ENCODE results near the gene FUZ. TPM values are rescaled to one million over a fixed set of nuclear protein-coding genes. Genes with fewer than 3 reads are reported as not detected.

The FUZ gene
- total RNA-seq, 1 donor from 2014 or later: 8.3 TPM

GRCh38 chr19:49772850-49773432 is 40.2 kb downstream of the FUZ start:
- TF ChIP-seq, protein P1, sequence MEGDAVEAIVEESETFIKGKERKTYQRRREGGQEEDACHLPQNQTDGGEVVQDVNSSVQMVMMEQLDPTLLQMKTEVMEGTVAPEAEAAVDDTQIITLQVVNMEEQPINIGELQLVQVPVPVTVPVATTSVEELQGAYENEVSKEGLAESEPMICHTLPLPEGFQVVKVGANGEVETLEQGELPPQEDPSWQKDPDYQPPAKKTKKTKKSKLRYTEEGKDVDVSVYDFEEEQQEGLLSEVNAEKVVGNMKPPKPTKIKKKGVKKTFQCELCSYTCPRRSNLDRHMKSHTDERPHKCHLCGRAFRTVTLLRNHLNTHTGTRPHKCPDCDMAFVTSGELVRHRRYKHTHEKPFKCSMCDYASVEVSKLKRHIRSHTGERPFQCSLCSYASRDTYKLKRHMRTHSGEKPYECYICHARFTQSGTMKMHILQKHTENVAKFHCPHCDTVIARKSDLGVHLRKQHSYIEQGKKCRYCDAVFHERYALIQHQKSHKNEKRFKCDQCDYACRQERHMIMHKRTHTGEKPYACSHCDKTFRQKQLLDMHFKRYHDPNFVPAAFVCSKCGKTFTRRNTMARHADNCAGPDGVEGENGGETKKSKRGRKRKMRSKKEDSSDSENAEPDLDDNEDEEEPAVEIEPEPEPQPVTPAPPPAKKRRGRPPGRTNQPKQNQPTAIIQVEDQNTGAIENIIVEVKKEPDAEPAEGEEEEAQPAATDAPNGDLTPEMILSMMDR (conservative IDR thresholded peaks at IDR 0.05; ENCODE audit: low read depth, low read length): no peak
- no peak for DNase-seq (ENCODE audit: low read depth)
- no peak overlapping the region for H3K4me3 ChIP-seq (ENCODE audit: low read depth, low read length)

- no peak overlapping the region for H3K4me3 ChIP-seq (ENCODE audit: low read depth, low read length)
- DNase-seq (ENCODE audit: low read depth): peak; percentile 18
- TF ChIP-seq, protein P1 (conservative IDR thresholded peaks at IDR 0.05; ENCODE audit: low read depth, low read length): no peak
Observed at GRCh38 chr19:49771674-49772139, 41.4 kb downstream of the FUZ start.

DNA sequence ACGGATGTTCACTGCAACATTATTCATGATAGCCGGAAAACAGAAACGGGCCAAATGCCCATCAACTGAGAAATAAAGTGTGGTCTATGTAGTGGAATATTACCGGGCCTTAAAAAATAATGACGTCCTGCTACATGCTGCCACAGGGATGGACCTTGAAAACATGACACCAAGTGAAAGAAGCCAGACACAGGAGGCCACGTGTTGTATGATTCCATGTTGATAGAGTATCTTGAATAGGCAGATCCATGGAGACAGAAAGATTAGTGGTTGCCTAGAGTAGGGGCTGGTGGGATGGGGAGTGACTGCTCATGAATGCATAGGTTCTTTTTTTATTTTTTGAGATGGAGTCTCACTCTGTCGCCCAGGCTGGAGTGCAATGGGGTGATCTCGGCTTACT is 42.6 kb downstream of the FUZ start:
- H3K4me3 ChIP-seq (ENCODE audit: low read depth, low read length): no peak overlapping the region
- no peak for DNase-seq (ENCODE audit: low read depth)
- TF ChIP-seq, protein P1 (conservative IDR thresholded peaks at IDR 0.05; ENCODE audit: low read depth, low read length): no peak

GRCh38 chr19:49767967-49768581 is 45.0 kb downstream of the FUZ start:
- peak overlapping the region; percentile 98 for H3K4me3 ChIP-seq (ENCODE audit: low read depth, low read length)
- TF ChIP-seq, protein P1 (conservative IDR thresholded peaks at IDR 0.05; ENCODE audit: low read depth, low read length): no peak
- no peak for DNase-seq (ENCODE audit: low read depth)

DNA sequence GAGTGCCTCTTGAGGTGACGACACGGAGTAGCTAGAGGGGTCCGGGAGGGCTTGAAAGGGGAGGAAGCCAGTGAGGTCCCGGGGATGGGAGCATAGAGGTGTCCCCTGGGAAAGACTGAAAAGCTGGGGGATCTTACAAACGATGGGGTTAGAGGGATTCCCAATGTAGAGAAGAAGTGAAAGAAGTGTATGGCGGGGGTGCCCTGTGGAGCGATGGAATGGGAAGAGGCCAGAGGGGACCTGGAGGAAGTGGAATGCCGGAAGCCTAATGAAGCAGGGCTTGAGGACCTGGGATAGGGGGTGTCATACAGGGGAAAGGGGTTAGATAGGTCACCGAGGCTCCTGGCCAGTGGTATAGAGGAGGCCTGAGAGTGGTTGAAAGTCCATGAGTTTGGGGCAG is 45.7 kb downstream of the FUZ start:
- TF ChIP-seq, protein P1 (conservative IDR thresholded peaks at IDR 0.05; ENCODE audit: low read depth, low read length): no peak
- DNase-seq (ENCODE audit: low read depth): no peak
- peak overlapping the region; percentile 98 for H3K4me3 ChIP-seq (ENCODE audit: low read depth, low read length)

DNA sequence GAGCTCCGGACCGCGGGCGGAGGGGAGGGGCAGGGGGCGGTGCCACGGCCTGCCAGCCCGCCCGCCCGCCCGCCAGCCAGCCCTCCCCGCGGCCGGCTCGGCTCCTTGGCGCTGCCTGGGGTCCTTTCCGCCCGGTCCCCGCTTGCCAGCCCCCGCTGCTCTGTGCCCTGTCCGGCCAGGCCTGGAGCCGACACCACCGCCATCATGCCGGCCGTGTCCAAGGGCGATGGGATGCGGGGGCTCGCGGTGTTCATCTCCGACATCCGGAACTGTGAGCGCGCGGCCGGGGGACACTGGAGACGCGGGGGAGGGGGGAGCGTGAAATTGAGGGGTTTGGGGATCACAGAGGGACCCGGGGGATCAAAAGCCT is 46.2 kb downstream of the FUZ start, which contains the start of gene AP2A1:
TSS of gene AP2A1 (plus strand) at position 72 of the 370 bp plus-strand sequence. CDS start at position 205, 133 bp downstream.
- TF ChIP-seq, protein P1 (conservative IDR thresholded peaks at IDR 0.05; ENCODE audit: low read depth, low read length): no peak
- H3K4me3 ChIP-seq (ENCODE audit: low read depth, low read length): peak within 1 kb of the TSS; percentile 98
- DNase-seq (ENCODE audit: low read depth): no peak
